GM19193 (cell line): ENCODE data around the gene NT5C1A.

ENCODE experiments used
- POLR2A ChIP-seq: IDR thresholded peaks from 4 replicates; pipeline ENCODE4 v1.6.1; 2011; ENCODE audit not compliant: insufficient read depth, insufficient read length; ENCODE audit errors: extremely low read depth

Gene NT5C1A

DNA sequence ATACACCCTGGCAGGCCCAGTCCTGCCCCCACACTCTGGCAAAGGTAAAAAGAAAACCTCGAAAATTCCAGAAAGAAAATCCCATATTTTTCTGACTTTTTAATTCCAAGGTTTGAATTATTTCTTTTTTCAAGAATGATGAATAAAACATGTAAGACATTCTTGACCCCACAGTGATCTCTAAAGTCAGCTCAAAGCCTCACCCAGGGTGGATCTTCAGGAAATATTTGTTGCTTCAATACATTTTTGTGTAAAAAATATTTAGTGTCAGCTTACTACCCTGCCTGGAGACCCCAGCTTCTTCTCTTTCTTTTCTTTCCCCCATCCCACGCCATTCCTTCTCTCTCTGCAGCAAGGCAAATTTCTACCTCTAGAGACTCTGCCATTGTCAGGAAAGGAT, 7.0 kb upstream of the NT5C1A start:
- no peak for TF ChIP-seq POLR2A

DNA sequence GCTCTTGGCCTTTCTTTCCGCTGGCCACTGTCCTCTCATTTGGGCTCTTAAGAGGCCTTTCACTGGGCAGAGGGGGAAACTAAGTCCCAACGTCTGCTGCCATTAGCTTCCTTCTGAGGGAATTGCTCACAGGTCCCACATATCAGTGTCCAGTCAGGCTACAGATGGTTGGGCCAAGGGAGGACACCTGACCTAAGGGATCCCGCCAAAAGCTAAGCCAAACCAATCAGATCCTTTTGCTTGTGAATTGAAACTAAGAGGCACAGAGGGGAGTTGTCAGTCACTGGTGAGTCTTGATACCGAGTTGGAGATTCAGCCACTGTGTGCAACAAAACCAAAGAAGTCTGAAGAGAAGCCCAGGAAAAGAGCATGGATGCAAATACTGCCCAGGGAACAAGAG, 5.7 kb upstream of the NT5C1A start:
- no peak for TF ChIP-seq POLR2A

DNA sequence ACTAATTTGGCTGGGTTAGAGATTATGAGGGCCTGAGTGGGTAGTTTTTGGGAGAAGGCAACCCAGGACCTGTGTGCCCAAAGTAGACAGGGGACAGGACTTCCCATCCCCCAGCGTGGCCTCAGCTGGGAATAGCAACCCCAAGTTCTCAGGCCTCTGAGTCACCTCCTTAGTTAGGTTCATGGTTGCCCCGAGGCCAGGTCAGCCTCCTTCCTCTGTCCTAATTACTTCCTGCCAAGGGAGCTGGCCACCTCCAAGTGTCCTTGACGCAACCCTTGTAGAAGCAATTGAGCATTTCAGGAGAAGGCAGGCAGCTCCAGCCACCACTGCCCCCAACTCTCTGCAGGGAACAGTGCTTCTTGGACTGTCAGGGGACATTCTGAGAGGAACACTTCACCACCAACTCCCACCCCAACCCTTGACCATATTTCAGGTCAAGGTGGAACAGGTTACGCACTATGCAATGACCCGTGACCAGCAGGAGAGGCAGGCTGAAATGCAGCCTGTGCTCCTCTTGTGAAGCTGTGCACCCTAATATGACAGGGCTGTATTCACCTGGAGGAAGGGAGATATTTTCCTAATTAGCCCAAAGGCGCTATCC, 5.1 kb upstream of the NT5C1A start:
- TF ChIP-seq POLR2A, result no peak

DNA sequence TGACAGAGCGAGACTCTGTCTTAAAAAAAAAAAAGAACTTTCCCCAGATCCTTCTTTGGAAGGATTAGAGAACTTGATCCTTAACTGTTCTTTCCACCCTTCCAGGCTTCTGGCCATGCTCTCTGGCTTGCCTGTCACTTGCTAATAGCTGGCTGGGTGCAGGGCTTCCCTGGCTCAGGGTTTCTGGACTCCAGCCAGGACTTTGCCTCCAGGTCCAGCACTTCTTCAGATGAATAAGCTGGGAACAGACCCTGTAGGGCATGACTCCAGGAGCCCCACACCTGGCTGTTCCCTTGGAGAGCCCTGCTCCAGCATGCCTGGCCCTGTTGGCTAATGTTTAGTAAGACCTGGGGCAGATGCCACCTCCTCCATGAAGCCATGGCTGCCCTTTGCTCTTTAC, 3.3 kb upstream of the NT5C1A start:
- TF ChIP-seq POLR2A, result no peak

DNA sequence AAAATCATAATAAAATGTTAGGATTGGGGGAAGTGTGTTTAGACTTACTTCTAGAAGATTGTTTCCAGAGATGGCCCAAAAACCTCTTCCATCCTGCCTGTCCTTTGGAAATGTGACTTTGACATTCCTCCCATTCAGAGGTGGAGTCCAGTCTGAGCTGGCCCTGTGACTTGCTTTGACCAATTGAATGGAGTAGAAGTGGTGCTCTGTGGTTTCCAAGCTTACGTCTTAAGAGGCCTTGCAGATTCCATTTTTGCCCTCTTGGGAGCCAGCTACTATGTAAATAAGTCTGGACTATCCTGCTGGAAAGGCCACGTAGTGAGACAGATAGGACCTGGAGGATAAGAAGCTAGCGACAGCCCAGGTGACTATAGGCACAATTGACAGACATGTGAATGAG, 1.3 kb upstream of the NT5C1A start:
- no peak for TF ChIP-seq POLR2A

DNA sequence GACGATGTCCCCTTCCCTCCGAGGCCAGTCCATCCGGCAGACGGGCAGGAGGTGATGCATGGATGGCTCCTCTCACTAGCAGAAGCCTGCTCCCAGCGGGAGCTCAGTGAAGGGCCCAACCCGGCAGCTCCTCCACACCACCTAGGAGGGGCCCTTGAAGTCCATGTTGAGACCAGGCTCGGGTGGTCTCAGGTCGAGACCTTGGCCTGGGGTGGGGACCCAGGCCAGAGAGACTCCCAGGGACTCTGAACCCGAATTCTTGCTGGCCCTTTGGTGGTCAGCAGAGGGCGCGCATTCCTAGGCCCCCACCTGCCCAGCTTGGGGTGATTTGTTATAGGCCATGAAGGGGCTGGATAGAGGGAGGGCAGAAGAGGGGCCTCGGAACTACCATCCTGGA, 642 bp upstream of the NT5C1A start:
- TF ChIP-seq POLR2A, result no peak

DNA sequence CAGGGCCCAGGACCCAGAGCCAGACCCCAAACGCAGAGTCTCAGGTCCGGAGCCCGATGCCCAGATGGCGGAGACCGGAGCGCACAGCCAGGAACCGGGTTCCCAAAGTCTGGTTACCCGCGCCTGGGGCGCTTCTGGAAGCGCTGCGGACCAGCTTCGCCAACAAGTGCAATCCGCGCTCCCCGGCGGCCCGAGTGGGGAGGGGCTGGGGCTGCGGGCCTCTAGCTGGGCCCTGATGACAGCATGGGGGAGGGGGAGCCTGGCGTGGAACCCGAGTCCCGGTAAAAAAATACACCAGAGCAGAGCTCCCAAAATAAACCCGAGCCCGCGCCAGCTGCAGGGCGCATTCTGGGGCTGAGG, 494 bp downstream of the NT5C1A start:
- TF ChIP-seq POLR2A, result no peak

DNA sequence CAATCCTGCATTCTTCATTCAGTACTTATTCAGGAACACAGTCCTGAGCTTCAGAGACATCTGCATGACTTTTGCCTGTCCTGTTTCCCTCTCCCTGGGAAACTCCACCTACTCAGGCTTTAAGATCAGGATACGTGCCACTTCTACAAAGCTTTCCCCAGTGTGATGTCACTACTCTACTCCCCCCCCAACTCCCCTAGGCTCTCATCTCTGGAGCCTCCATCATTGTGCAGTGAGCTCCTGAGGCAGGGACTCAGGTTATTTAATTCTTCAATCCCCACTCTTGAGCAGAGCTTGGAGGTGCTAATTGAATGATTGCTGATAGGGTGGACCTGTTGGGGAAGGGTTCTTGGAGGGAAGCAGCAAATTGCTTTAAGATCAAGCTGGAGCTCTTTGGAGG, 1.2 kb downstream of the NT5C1A start:
- no peak for TF ChIP-seq POLR2A

DNA sequence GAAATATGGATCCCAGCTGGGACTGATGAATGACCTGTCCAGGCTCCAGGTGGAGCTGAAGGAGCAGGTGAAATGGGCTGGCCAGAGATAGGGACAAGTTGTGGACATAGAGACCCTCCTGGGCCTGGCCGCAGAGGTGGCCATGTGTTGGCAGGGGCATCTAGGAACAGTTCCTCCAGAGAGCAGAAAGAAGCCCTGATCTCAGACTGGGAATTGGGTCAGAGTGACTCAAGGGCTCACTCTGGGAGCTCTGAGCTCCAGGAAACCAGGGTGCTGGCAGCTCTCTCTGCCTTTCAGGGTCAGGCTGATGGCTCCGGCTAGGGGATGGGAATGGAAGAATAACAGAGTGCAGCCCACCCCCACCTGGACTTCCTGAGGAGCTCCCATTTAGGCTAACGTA, 3.0 kb downstream of the NT5C1A start:
- no peak for TF ChIP-seq POLR2A

DNA sequence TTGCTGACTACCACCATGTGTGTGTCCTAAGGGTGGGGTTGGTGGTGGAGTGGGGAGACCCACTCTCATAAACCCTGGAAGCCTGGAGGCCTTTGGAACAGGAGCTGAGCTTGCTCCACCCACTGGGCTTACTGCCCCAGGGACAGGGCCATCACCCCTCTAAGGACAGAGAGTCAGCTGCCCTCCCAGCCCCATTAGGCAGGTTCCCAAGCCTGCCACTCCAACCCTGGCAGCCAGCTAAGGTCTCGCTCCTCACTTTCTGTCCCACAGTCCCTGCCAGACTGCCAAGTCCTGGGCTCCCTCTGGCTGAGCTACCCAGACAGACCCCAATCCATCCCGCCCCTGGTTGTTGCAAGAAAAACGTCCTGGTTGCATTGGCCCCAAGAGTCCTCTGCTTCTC, 3.8 kb downstream of the NT5C1A start:
- no peak for TF ChIP-seq POLR2A

DNA sequence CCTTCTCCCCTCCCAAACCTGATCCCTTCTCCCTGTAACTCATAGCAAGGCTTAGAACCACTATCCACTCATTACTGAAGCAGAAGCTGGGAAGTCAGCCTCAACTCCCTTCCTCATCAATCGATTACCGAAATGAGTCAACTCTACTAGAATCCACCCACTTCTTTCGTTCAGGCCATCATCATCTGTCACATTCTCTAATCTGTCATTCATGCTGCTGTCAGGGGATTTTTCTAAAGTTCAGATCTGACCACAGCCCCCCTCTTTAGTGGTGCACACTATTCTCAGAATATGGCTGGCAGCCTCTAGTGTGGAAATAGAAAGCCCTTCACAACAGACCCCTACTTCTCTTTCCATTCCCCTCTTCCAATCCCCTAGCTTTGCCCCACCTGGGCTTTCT, 5.1 kb downstream of the NT5C1A start:
- TF ChIP-seq POLR2A, result no peak

DNA sequence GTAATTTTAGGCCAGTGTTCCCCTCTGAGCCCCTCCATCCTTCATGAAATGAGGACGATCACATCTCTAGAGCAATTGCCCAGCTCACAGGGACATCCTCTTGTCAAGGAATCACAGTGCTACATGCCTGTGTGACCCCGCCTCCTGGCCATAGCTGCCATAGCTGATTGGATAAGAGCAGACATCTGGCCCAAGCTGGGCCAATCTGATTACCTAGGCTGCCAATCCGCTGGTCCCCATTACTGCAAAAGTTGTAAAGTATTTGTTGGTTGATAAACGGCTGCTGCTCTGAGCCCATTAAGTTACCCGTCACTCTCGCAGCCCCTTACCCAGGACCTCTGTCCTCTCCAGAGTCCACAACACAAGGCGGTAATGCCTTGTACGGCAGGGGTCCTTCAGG, 8.3 kb downstream of the NT5C1A start:
- TF ChIP-seq POLR2A, result no peak

DNA sequence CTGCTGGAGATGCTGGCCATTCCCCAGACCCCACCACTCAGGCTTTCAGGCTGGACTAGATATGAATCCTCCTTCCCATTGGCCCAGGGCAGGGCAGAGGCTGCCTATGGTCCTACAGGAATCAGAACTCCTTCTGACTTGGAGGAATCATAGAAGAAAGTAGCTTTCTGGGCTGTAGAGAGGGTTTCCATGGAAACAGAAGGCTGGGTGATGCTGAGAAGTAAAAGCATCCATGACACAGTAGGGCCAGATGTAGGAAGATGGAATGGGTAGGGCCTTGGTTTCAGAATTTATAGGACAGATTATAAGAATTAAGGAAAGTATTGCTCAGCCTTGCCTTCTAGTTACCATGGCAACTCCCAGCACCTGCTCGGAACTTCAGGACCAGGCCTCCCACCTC, 9.0 kb downstream of the NT5C1A start:
- no peak for TF ChIP-seq POLR2A

DNA sequence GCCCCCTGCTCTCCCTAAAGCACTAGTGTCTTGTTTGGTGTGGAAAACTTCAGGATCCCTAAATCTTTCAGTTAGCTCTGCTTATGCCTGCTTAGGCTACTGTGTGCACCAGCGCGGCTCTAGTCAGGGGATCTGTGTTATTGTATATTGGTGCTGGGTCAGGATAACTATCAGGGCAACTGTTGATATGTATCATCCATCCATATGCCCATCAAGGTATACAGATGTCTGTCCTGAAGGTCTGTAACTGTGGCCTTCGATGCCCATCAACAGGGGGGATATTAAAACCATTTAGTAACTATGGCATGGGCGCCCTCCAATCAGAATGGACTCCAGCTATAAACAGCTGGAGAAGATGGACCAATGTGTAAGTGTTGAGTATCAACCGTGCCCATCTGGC, 12.4 kb downstream of the NT5C1A start:
- no peak for TF ChIP-seq POLR2A

DNA sequence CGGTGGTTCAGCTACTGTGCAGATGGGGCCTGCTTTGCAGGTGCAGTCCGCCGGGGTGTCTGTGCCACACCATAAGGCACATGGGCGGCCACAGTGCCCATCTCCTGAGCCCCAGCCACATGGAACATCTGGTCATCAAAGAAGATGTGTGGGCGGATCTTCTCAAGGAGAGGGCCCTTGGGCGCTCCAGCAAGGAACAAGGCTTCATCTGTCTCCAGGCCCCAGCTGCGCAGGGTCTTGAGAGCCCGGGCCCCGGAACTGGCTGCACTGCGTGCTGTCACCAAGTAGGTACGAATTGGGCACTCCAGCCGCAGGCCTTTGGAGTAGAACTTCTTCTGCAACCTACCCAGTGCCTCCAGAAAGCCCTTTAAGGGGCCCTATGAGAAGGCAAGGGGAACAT, 12.8 kb downstream of the NT5C1A start:
- no peak for TF ChIP-seq POLR2A

DNA sequence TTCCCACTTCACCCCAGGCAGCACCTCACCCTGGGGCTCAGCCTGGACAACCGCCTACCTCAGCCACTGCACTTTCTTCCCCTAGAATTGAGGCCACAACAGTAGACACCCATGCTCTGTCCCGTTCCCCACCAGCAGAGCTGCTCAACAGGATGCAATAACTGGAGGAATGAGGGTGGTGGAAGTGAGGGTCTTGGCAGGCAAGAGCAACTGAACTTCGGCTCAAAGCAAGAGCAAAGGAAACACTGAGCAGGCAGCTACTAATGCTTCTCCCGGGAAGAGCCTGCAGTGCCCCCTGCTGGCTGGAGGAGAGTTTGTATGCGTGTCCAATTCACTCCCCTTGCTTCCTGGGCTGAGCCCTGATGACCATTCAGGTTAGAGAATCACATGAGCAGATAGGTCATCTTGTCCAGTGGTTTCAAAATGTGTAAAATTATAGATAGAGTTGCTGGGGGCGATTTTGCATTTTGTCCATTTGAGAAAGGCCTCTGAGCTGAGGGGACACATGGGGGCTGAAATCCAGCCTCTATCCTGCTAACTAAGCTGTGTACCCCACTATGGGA, 13.9 kb downstream of the NT5C1A start:
- TF ChIP-seq POLR2A, result no peak

DNA sequence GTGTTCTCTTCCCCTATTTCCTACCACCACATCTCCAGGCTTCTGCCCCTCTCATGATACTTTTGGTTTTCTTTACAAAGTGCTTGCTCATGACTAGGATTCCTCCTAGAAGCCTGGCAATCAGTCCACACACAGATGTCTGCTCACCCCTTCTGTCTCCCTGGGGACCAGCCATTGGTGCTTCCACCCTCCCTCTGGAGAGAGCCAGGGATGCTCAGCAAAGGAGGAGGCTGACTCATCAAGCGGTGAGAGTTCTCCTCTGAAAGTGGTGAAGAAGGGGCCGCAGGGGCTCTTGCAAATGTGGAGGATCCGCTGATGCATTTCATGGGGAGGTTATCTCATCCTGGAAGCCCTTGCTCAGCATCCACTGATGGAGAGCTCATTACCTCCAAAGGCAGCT, 14.5 kb downstream of the NT5C1A start:
- no peak for TF ChIP-seq POLR2A
